ENCODE data around the gene RNF186.

DNA sequence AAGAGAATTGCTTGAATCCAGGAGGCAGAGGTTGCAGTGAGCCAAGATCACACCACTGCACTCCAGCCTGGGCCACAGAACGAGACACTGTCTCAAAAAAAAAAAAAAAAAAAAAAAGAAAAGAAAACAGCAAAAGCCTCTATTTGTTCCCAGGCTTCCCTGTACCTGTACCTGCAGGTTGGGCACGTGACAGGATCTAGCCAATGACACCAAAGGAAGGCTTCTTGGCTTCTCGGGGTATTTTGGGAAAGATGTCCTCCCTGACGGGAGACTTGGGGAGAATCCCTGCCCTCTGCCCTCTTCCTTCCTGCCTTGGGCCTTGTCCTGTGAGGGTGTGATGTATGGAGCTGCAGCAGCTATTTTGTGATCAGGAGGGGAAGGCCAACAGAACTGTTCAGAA is 38.1 kb downstream of the RNF186 start:
- TF ChIP-seq POLR2AphosphoS5 (IDR thresholded peaks at IDR 0.05) = no peak
- TF ChIP-seq, protein P1, sequence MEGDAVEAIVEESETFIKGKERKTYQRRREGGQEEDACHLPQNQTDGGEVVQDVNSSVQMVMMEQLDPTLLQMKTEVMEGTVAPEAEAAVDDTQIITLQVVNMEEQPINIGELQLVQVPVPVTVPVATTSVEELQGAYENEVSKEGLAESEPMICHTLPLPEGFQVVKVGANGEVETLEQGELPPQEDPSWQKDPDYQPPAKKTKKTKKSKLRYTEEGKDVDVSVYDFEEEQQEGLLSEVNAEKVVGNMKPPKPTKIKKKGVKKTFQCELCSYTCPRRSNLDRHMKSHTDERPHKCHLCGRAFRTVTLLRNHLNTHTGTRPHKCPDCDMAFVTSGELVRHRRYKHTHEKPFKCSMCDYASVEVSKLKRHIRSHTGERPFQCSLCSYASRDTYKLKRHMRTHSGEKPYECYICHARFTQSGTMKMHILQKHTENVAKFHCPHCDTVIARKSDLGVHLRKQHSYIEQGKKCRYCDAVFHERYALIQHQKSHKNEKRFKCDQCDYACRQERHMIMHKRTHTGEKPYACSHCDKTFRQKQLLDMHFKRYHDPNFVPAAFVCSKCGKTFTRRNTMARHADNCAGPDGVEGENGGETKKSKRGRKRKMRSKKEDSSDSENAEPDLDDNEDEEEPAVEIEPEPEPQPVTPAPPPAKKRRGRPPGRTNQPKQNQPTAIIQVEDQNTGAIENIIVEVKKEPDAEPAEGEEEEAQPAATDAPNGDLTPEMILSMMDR (IDR thresholded peaks at IDR 0.05) = no peak

Data from transverse colon (tissue), 4 donors.